Measurements from ENCODE around the gene RAB21.
"Not testable (repeated sequence)": the region's sequence is repeated elsewhere in the genome, so short reads cannot be mapped to it uniquely, and the experiment has no call there.

The RAB21 gene

DNA sequence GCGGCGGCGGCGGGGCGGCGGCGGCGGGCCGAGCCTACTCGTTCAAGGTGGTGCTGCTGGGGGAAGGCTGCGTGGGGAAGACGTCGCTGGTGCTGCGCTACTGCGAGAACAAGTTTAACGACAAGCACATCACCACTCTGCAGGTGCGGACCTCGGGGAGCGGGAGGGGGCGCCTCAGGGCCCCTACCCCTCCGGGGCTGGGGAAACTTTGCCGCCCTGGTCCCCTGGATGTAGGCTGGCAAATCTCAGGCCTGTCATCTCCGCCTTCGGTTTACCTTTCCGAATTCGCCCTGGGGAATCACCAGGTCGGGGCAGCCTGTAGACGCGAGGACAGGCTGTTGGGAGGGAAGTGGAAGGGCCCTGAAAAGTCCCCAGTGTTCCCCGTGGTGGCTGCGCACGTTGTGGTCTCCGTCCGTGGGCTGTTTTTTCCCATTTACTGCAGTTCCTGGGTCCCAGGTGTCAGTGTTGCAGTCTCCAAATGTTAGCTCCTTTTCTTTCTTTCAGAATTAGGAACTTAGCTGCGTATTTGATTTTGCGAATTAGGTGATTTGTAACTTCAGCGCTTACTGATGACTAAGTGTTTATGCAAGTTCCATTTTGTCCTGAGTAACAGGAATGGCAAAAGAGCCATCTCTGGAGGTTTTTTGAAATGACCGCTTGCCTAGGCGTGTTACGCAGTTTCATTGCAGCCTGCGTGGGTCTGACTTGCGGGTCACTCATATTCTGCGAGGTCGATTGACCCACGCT is 656 bp downstream of the RAB21 start:
- DNase-seq, result peak; percentile 68

DNA sequence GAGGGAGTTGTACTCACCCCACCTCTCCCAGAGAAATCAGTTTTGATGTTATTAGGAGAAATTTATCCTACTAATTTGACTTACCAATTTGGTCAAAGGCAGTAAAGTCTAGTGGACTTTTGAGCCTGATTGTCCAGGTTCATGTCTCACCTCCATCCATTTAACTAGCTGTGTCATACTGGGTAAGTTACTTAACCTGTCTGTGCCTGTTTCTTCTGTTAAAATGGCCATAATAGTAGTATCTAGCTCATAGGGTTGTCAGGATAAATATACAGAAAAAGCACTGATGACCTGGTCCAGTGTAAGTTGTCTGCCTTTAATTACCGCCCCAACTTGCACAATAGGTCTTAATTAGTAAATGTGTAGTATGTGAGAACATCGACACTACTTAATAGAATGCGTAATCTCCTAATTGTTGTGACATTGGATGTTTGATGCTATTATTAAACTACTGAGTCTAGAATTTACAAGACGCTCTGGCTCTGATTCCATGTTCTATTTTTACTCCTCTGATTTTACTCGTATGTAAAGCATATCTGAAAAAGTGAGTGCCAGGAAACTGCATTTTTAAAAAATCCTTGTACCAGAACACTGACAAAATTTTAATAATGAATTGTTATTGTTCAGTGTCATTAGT is 1.5 kb downstream of the RAB21 start:
- DNase-seq, result no peak

DNA sequence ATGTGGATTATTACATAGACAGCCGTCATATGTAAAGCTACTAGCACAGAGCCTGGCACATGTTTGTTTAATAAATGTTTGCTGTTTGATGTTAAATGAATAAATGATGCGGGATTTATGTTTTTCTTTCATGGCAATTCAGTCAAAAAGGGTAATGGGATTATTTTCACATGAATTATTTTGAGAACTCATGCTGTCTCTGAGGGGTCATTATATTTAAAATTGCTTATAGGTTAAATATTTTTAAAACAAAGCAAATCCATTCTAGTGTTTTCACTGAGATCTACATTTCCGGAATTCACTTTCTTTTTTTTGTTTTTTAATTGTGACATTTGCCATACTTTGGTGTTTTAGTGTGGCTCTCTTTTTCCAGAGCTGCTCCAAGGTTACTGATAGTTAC is 5.3 kb downstream of the RAB21 start:
- DNase-seq, result no peak

DNA sequence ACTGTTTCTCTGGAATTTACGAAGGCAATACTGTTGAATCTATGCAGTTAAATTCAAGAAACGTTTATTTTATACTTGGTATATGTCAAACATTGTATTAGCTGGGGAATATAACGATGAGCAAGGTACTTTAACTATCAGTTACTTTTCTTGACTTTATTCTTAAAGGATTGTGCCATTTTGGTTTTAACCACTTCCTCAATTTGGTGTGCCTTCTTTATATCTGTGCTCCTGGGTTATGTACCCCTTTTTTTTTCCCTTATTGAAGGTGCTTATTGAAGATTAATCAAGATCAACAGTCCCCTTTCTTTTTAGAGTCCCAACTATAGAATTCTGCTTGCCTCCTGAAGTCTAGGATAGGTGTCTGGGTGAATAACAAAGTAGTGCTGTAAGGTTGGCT is 5.8 kb downstream of the RAB21 start:
- DNase-seq, result no peak

DNA sequence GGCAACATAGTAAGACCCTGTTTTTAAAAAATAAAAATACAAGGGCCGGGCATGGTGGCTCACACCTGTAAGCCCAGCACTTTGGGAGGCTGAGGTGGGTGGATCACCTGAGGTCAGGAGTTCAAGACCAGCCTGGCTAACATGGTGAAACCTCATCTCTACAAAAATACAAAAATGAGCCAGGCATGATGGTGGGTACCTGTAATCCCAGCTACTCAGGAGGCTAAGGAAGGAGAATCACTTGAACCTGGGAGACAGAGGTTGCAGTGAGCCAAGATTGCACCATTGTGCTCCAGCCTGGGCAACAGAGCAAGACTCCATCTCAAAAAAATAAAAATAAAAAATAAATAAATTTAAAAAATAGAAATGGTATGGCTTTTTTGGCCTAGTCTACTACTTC is 6.7 kb downstream of the RAB21 start:
- not testable (repeated sequence) for DNase-seq

DNA sequence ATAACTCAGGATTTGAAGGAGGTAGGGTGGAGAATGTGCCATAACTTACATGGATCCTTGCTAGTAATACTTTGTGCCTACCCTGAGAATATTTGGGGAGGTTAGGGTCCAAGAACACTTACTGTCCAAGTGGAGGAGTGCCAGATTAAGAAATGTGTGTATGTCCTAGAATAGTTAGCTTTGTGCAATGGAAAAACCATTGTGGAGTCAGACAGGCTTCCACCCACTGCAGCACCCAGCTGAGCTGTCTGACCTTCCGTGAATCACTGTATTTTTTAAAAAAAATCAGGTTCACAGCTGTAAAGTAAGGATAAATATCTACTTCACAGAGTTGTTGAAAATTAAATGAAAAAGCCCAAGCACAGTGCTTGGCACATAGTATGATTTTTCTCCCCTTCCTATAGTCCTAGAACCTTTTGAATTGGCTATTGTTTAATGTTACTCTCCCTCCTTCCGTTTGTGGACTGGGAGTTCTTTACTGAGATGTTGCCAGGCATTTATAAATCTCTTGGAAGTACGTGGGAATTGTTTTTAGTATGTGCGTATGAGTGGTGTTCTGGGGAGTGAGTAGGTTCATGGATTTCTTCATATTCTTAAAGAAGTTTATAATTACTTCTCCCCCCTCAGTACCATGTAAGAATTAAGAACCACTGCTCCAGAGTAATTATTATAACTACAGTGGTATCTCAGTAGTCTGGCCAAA is 9.2 kb downstream of the RAB21 start:
- no peak for DNase-seq

DNA sequence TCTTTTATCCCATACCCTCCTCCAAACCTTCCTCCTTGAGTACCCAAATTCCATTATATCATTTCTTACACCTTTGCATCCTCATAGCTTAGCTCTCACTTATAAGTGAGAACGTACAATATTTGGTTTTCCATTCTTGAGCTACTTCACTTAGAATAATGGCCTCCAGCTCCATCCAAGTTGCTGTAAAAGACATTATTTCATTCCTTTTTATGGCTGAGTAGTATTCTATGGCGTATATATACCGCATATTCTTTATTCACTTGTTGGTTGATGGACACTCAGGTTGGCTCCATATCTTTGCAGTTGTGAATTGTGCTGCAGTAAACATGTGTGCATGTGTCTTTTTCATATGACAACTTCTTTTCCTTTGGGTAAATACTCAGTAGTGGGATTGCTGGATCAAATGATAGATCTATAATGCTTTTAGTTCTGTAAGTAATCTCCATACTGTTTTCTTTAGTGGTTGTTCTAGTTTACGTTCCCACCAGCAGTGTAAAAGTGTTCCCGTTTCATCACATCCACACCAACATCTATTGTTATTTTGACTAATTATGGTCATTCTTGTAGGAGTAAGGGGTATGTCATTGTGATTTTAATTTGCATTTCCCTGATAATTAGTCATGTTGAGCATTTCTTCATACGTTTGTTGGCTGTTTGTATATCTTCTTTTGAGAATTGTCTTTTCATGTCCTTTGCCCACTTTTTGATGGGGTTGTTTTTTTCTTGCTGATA is 10.1 kb downstream of the RAB21 start:
- no peak for DNase-seq

DNA sequence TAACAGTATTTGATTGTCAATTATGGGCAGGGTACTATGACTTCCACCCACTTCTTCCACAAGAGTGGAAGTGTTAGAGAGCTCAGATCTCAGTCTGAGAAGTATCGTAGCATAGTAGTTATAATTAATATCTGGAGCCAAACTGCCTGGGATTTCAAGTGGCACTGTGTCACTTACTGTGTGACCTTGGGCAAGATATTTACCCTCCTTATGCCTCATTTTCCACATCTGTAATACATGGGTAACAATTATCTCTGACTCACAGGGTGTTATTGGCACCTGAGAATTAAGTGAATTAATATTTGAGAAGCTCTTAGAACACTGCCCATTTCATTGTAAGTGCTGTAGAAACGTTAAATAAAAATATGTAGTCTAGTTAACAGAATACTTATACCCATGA is 11.5 kb downstream of the RAB21 start:
- DNase-seq, result no peak

DNA sequence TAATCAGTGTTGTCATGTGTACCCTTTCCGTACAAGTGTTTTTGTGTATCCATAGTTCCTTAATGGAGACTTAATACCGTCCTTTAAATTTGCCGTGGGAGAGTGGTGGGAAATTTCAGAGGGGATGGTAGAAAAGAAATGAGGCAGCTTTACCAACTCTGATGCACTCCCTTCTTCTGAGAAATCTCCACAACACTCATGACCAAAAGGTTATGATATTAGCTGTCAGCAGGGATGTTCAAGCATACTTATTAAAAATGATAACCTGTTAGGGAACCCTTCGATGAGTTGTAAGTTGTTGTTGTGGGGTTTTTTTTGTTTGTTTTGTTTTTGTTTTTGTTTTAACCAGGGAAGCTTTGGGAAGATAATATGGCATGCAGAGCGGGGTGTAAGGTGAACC is 12.5 kb downstream of the RAB21 start:
- no peak for DNase-seq

DNA sequence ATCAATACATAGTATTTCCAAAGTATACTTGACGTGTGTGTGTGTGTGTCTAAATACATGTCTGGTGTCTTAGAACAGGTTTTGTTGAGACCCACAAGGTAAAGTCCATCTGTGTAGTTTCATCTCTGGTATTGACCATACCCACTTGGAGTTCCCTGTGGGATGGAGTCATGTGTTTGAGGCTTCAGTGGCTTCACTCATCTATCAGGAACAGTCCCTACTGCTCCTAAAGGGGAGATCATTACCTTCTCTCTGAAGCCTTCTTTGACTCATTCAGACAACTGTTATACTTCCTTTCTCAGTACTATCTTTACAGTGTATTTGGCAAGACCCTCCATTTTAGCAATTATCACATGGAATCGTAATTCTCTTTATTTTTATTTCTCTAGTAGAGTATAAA is 14.2 kb downstream of the RAB21 start:
- DNase-seq, result no peak

DNA sequence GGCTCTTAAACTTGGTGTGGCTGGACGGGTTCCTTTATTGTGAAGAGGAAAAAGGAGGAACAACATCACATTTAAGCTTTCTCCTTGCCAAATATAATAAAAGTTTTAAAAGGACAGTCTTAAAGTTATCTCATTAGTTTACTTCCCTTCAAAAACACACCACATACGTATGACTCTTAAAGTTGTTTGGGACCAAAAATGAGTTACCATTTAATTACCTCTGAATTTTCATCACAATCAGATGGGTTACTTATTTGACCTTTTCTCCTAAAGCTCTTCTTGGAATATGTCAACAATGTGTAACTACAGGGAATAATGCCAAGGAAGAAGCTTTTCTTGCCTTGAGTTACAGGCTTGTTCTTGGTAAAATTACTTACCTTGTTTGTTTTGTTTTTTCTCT is 16.4 kb downstream of the RAB21 start:
- DNase-seq, result no peak

DNA sequence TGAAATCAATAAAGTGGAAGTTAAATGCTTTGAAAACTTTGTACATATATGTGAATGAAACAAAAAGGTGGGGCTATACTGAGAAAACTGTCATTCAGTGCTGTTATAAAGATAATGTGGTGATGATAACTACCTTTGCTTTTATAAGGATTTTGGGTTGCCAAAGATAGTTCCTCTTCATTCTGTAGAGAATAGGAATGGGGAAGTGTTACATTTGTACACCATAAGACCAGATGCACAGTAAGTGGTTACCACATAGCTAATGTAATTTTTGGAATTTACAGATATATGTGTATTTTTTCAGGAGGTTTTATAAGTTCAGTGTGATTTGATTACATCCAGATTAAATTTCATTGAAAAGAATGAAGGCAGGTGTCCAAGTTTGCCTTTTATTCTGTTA is 18.1 kb downstream of the RAB21 start:
- DNase-seq, result no peak

DNA sequence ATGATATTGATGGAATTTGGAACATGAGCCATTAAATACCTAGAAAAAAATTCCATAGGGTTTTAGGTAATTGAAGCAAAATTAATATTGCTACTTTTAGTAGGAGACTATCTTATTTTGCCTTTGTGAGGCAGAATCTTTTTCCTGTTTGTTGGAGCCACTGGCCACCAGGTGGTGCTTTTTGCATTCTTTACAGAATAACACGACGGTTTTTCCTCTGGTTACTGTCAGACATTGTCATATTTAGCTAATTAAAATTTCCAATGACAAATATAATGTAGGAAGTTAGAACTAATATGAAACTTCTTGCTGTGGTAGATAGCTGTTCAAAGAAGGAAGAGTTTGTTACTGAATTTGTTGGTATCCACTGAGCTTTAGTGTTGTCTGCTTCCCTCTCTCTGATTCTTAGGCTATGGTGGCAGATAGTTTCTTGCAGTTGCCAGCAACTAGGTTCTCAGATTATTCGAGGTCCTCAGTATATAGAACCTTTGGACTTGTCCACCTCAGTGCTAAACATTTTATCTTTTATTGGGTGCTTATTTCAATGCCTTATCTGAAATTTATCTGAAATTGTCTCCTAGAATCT is 25.7 kb downstream of the RAB21 start:
- no peak for DNase-seq

DNA sequence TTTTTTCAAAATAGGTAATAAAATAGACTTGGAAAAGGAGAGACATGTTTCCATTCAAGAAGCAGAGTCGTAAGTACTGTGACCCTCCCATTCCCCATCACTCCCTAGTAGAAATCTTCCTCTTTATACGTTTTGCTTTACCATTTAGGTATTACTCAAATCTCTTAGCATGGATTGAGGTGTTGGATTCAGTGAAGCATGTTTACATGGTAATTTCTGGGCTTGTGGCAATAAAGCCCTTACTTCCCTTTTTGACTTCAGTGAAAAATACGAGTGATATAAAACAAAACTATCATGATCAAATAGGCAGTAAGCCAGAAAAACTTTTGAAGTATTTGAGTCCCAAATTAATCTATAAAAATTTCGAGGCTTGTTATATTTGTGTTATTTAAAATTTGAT is 27.4 kb downstream of the RAB21 start:
- no peak for DNase-seq

DNA sequence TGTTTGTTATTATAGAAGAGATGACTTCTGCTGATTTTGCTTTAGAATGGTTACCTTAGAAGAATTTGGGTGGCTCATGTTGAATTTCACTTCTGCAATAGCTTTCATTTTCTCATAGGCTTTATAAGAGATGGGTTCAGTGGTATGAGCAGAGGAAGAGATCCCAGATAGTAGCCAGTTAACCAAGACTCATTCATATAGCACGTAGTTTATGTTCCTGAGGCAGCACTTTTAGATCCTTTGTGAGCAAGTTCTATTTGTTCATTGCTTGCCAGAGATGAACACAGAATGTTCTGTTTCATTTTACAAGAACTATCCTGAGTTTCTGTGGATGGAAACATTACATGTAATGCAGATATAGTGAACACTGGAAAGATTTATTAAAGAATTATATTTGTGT is 32.2 kb downstream of the RAB21 start:
- no peak for DNase-seq

DNA sequence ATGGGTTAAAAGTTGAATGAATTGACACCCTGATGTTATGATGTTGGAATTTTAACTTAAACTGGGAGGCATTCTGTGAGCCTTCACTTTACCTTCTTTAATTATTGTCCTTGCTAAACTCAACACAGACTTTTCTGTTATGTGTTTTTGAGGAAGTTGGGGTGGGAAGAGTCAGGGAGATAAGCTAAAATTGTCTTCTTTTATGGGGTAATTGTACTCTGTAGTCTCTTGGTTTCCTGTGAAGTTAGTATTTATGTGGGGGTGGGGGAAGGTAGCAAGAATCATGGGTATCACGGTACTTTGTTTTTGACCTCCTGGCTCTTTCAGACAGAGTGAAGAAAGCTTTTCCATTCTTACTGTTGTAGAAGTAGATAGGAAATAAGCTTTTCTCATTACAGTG is 32.9 kb downstream of the RAB21 start:
- no peak for DNase-seq

DNA sequence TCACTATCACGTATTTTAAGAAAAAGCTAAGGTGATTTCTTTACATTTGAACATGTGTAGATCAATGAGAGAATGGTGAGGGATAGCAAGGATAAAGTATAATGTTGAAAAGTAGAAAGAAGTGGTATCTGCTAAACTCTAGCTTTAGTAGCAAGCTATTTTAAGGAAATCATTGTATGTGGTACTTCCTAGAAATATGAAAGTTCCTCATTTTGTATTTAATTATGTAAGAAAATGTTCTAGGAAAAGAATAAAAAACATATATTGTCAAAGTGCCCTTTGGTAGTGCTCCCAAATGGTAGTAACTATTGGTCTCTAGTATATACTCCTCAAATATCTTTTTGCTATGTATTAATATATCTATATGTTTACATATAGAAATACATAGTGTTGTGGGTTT is 35.7 kb downstream of the RAB21 start:
- no peak for DNase-seq

DNA sequence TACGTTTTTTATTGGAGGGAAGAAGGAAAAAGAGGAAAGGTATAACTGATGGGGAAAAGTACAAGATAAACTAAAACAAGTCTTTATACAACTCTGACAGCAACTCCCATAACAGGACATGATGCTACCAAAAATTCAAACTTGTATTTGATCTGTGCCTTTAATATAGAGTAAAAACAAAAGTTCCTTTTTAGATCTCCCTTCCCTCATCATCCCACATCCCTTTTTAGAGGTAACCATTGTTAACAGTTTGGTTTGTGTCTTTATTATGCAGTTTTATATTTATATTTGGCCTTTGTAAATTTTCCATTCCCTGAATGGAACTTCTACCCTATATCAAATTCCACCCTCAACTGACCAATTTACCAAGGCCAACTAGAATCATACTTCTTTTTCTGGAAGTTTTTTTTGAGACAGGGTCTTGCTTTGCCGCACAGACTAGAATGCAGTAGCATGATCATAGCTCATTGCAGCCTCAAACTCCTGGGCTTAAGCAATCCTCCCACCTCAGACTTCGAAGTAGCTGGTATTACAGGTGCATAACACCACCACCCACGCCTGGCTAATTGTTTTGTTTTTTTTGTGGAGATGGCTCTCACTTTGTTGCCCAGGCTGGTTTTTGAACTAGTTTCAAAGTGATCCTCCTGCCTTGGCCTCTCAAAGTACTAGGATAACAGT is 36.9 kb downstream of the RAB21 start:
- DNase-seq, result no peak

DNA sequence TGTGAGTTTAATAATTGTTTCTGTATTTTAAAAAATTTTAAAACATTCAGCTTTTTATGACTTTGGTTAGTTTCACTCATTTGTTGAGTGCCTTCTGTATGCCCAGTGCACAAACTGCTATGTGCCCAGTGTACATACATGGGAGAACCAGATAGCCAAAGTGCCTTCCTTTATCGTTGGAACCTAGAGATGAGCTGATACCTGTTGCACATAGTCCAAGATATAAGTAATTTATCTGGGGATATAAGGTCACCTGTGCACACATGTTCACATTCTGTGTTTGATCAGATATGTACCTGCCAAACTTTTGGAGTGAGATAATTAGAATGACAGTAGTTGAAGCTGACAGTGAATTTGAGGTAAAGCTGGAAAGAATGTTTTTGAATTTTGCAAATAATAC is 37.9 kb downstream of the RAB21 start:
- DNase-seq, result no peak

DNA sequence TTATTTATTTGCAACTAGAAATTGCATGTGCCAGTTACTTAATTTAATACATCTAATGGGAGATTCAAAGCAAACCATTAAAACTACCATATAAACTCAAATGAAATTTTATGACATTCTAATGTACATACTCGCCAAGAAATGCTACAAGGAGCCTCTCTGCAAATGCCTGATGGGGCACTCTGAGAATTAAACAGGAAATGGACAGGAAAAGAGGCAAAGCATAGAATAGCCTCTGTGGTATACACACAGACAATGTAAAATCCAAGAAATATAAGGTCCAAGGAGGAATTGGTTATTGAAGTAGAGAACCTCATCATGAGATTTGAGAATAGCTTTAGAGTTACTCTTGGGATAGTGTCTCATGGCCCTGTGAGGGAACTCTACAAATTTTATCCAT is 41.2 kb downstream of the RAB21 start:
- no peak for DNase-seq

DNA sequence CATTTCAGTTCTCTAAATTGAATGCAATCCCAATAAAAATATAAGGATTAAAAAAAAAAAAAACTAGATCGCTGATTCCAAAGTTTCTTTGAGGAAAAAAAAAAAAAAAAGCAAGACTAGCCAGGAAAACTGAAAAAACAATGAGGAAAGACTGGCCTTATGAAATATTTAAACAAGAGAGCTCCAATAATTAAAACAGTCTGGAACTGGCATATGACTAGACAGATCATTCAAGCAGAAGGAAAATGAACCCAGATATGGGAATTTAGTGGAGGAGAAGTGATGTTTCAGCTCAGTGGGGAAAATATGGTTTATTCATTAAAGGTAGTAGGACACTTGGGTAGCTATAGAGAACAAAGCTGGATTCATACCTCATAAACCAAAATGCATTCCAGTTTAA is 42.9 kb downstream of the RAB21 start:
- no peak for DNase-seq

DNA sequence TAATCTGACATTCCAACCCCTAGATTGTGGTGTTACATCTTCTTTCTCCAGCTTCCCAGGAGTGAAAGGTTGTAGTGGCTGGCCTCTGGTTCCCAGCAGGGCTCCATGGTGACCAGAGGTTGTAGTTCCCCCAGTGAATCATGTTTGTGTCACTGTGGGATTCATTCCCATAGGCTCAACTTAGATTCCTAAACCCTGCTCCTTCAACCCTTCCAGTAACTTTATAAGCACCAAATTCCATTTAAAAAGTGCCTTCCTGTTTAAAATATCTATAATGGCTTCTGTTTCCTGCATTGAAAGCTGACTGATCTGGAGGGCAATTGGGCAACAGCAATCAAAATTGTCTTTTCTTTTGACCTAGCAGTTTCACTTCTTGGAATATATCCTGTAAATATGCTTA is 44.4 kb downstream of the RAB21 start:
- DNase-seq, result no peak

DNA sequence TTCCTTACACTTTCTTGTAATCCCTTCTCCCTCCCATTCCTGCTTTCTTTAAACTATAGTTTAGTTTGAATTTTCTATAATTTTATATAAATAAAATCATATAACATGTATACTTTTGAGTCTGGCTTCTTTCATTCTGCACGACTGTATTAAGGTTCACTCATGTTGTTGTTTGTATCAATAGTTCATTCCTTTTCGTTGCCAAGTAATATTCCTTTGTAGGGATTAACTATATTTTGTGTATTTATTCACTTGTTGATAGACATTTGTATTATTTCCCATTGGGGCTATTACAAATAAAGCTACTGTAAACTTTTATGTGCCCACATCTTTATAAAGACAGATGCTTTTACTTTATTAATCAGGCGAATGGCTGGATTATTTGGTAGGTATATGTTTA is 45.5 kb downstream of the RAB21 start:
- DNase-seq, result no peak

Measured in activated CD4-positive, CD25-positive, alpha-beta regulatory T cell treated with anti-CD3 and anti-CD28 coated beads, Interleukin-2, amount 50 U/mL, for 72 hours (primary cell).